SK-N-SH (cell line): ENCODE measurements around the gene ARHGAP26. TPM values are rescaled to one million over a fixed set of nuclear protein-coding genes. Genes with fewer than 3 reads are reported as not detected.

Experiments
- CTCF ChIA-PET: fragments of 300-600, 350-600 bp; formaldehyde crosslinking; extraction: SDS; loops from one replicate; lab custom pipeline; 2021; lab: Yijun Ruan, JAX
- POLR2A ChIA-PET: fragments of 350-600 bp; sonication (Branson Sonifier 250); formaldehyde crosslinking; extraction: SDS; loops from one replicate; lab custom pipeline; 2020; ENCODE audit warnings: antibody characterized with exemption, inconsistent platforms; lab: Yijun Ruan, JAX
- DNase-seq: peaks from one replicate; pipeline ENCODE4 v3.0.0; 2012
- H2AFZ ChIP-seq: fragments of 200-600 bp; sonication (generic); 2 replicates; pipeline ENCODE4 v1.8.1; 2016; ENCODE audit warnings: antibody characterized with exemption, mild to moderate bottlenecking, low read depth
- H3F3A ChIP-seq: fragments of 200-600 bp; sonication (generic); replicated peaks from 2 replicates; pipeline ENCODE3; 2016; ENCODE audit warnings: antibody characterized with exemption, mild to moderate bottlenecking; ENCODE audit not compliant: insufficient read depth
- H3K27ac ChIP-seq, 2 experiments: fragments of 200-500 bp in 1 of 2; fragments of 200-600 bp in 1 of 2; sonication (Bioruptor generic) in 1 of 2; sonication (generic), shearing (Covaris generic) in 1 of 2; 2 replicates each; pipeline versions ENCODE4 v1.5.1 to v1.6.1; 2014 to 2016; ENCODE audit warnings: low read depth in 2 of 2, inconsistent platforms in 1 of 2, low read length in 1 of 2, mild to moderate bottlenecking in 1 of 2, mixed read lengths in 1 of 2
- H3K27me3 ChIP-seq: fragments of 200-600 bp; sonication (generic), shearing (Covaris generic); 2 replicates; pipeline ENCODE4 v1.6.1; 2016; ENCODE audit warnings: mixed run types; ENCODE audit not compliant: insufficient read depth
- H3K36me3 ChIP-seq, 2 experiments: fragments of 200-500 bp in 1 of 2; fragments of 200-600 bp in 1 of 2; sonication (Bioruptor generic) in 1 of 2; sonication (generic) in 1 of 2; replicated peaks in 1 of 2; 2 replicates each; pipeline versions ENCODE3 to v1.5.1; 2014 to 2016; ENCODE audit warnings: low read length in 1 of 2, mild to moderate bottlenecking in 1 of 2; ENCODE audit not compliant: insufficient read depth in 2 of 2, control insufficient read depth in 1 of 2
- H3K4me1 ChIP-seq, 2 experiments: fragments of 200-500 bp in 1 of 2; fragments of 200-600 bp in 1 of 2; sonication (Bioruptor generic) in 1 of 2; sonication (generic), shearing (Covaris generic) in 1 of 2; 2 replicates each; pipeline versions ENCODE4 v1.5.1 to v1.6.1; 2014 to 2016; ENCODE audit warnings: low read depth in 1 of 2, low read length in 1 of 2, mixed run types in 1 of 2; ENCODE audit not compliant: insufficient read depth in 2 of 2, control insufficient read depth in 1 of 2
- H3K4me2 ChIP-seq: fragments of 200-600 bp; sonication (generic), shearing (Covaris generic); 2 replicates; pipeline ENCODE4 v1.6.1; 2017; ENCODE audit warnings: mixed run types
- H3K4me3 ChIP-seq, 2 experiments: fragments of 200-500 bp in 1 of 2; fragments of 200-600 bp in 1 of 2; sonication (Bioruptor generic) in 1 of 2; sonication (generic), shearing (Covaris generic) in 1 of 2; 2 replicates each; pipeline versions ENCODE4 v1.5.1 to v1.8.1; 2014 to 2016; ENCODE audit warnings: low read depth in 2 of 2, inconsistent platforms in 1 of 2, low read length in 1 of 2, mild to moderate bottlenecking in 1 of 2, mixed read lengths in 1 of 2, moderate library complexity in 1 of 2
- H3K79me2 ChIP-seq: fragments of 200-600 bp; sonication (generic); 2 replicates; pipeline ENCODE4 v1.8.1; 2017; ENCODE audit warnings: mild to moderate bottlenecking; ENCODE audit not compliant: insufficient read depth
- H3K9ac ChIP-seq: fragments of 200-600 bp; sonication (generic); 2 replicates; pipeline ENCODE4 v1.6.1; 2017; ENCODE audit warnings: mixed run types
- H3K9me2 ChIP-seq: fragments of 200-600 bp; sonication (generic); 2 replicates; pipeline ENCODE4 v1.6.1; 2017; ENCODE audit warnings: mixed run types
- H3K9me3 ChIP-seq: fragments of 200-600 bp; sonication (generic); 2 replicates; pipeline ENCODE4 v1.6.1; 2017; ENCODE audit warnings: mixed run types, mild to moderate bottlenecking, moderate library complexity
- H4K20me1 ChIP-seq: fragments of 200-600 bp; sonication (generic); 2 replicates; pipeline ENCODE4 v1.6.1; 2017; ENCODE audit warnings: mild to moderate bottlenecking, mixed run types; ENCODE audit not compliant: insufficient read depth
- CHD2 ChIP-seq: fragments of 150-350 bp; IDR thresholded peaks from 2 replicates; pipeline ENCODE4 v1.6.1; 2018; ENCODE audit warnings: low read length; ENCODE audit not compliant: partially characterized antibody
- CTCF ChIP-seq: fragments of 200-600 bp; sonication (generic); IDR thresholded peaks from 2 replicates; pipeline ENCODE4 v1.6.1; 2017; ENCODE audit warnings: antibody characterized with exemption, mild to moderate bottlenecking, moderate library complexity
- EP300 ChIP-seq, 2 experiments: IDR thresholded peaks; 2 replicates each; pipeline versions ENCODE4 v1.4.0 to v1.6.1; 2012; ENCODE audit warnings: borderline replicate concordance in 1 of 2, low read depth in 1 of 2, low read length in 1 of 2
- FOXM1 ChIP-seq: IDR thresholded peaks from 2 replicates; pipeline ENCODE4 v1.4.0; 2012; ENCODE audit warnings: low read depth, mild to moderate bottlenecking
- JUND ChIP-seq: IDR thresholded peaks from 2 replicates; pipeline ENCODE4 v1.4.0; 2012
- NFIC ChIP-seq: IDR thresholded peaks from 2 replicates; pipeline ENCODE4 v1.4.0; 2012; ENCODE audit warnings: borderline replicate concordance
- NRF1 ChIP-seq: IDR thresholded peaks from 2 replicates; pipeline ENCODE4 v1.6.1; 2012; ENCODE audit warnings: low read depth, mild to moderate bottlenecking, low read length
- PBX3 ChIP-seq: IDR thresholded peaks from 2 replicates; pipeline ENCODE4; 2012
- POLR2AphosphoS5 ChIP-seq: IDR thresholded peaks from 2 replicates; pipeline ENCODE4 v1.6.1; 2012; ENCODE audit warnings: low read depth, low read length
- RAD21 ChIP-seq: IDR thresholded peaks from 2 replicates; pipeline ENCODE4 v1.6.1; 2012; ENCODE audit warnings: mild to moderate bottlenecking, low read length
- RFX5 ChIP-seq: IDR thresholded peaks from 2 replicates; pipeline ENCODE4 v1.6.1; 2012; ENCODE audit warnings: mild to moderate bottlenecking, improper control_type of control experiment, low read length
- SMC3 ChIP-seq: IDR thresholded peaks from 2 replicates; pipeline ENCODE4 v1.6.1; 2012; ENCODE audit warnings: low read depth, low read length, improper control_type of control experiment
- TAF1 ChIP-seq: IDR thresholded peaks from 2 replicates; pipeline ENCODE4 v1.6.1; 2012; ENCODE audit warnings: low read depth, mild to moderate bottlenecking, low read length, moderate library complexity, borderline replicate concordance
- TEAD4 ChIP-seq: IDR thresholded peaks from 2 replicates; pipeline ENCODE4 v1.4.0; 2012; ENCODE audit warnings: mild to moderate bottlenecking, borderline replicate concordance; ENCODE audit not compliant: insufficient read depth
- USF2 ChIP-seq: fragments of 150-350 bp; IDR thresholded peaks from 2 replicates; pipeline ENCODE4 v1.6.1; 2017; ENCODE audit warnings: antibody characterized with exemption, low read length, low read depth, borderline replicate concordance
- WGBS: methylation state at CpG from one replicate; pipeline ENCODE4 v1.1.6; 2017; ENCODE audit warnings: low lambda C conversion rate; 5-methylcytosine and 5-hydroxymethylcytosine counted together
- polyA plus RNA-seq, 3 experiments: library from polyadenylated mRNA; depleted of rRNA; stranded (reverse); fragments of >200 nt; gene quantifications; 2 replicates each; pipeline ENCODE4 v1.2.3, GENCODE V29; 2012
- TF ChIP-seq, protein P1 (sequence below): IDR thresholded peaks from 2 replicates; pipeline ENCODE4 v1.4.0; 2012; ENCODE audit warnings: low read depth, borderline replicate concordance
- TF ChIP-seq, protein P2 (sequence below): IDR thresholded peaks from 2 replicates; pipeline ENCODE4 v1.6.1; 2012; ENCODE audit warnings: mild to moderate bottlenecking, low read depth, low read length, moderate library complexity

ARHGAP26 gene
- polyA plus RNA-seq, 1 of the 3 experiments (the other 2 are of a cell fraction) = 6.1 TPM

DNA sequence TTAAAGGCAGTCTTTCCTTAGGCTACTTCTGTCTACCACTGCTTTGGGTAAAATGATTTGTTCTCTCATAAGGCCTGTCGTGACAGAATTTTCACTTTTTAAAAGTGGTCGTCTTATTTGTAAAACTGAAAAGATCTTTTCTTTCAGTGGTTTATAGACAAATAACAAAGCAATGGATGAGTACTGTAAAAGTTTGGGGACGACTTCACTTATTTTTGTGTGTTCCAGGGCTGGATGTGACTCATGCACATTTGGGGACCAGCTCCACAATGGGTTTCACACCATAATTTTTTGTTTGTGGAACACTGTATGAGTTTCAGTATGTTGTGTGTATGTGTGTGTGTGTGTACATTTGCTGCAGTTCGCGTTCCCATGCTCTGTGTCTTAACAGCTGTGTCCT is 53.6 kb downstream of the ARHGAP26 start (continued):
- TF ChIP-seq PBX3 = no peak
- TF ChIP-seq RAD21 = no peak
- TF ChIP-seq, all 33 proteins: peak for 0

- Histone ChIP-seq H3K9me3 (no peaks in the 10 kb centered on the region), H3K9ac (no peak overlapping the region), H3K4me2 (no peak overlapping the region), H3K27ac (no peak overlapping the region; a peak in 2 of 4 replicates), H2AFZ (no peak overlapping the region), H3K9me2 (no peaks in the 10 kb centered on the region), H3K4me1 (peaks cover 56 to 76% of the 10 kb centered on the region in 2 experiments), H4K20me1 (no peaks in the 10 kb centered on the region), H3K79me2 (peaks cover 6% of the 10 kb centered on the region), H3K36me3 (no peaks in the 10 kb centered on the region), H3F3A (peaks cover 52% of the 10 kb centered on the region), H3K4me3 (no peak overlapping the region), H3K27me3 (no peaks in the 10 kb centered on the region)
- no peak for DNase-seq
- WGBS = no CpG with 5 or more reads among the region's 2 CpGs
- TF ChIP-seq CTCF (no peak), POLR2AphosphoS5 (no peak), NFIC (no peak), TEAD4 (no peak), RFX5 (no peak), JUND (no peak), NRF1 (no peak), USF2 (no peak), CHD2 (no peak), EP300 (IDR thresholded peaks at IDR 0.05; ENCODE audit: borderline replicate concordance in 1 of 2, low read depth in 1 of 2, low read length in 1 of 2) (no peak), SMC3 (no peak), TAF1 (no peak), FOXM1 (no peak)
- TF ChIP-seq, protein P1, sequence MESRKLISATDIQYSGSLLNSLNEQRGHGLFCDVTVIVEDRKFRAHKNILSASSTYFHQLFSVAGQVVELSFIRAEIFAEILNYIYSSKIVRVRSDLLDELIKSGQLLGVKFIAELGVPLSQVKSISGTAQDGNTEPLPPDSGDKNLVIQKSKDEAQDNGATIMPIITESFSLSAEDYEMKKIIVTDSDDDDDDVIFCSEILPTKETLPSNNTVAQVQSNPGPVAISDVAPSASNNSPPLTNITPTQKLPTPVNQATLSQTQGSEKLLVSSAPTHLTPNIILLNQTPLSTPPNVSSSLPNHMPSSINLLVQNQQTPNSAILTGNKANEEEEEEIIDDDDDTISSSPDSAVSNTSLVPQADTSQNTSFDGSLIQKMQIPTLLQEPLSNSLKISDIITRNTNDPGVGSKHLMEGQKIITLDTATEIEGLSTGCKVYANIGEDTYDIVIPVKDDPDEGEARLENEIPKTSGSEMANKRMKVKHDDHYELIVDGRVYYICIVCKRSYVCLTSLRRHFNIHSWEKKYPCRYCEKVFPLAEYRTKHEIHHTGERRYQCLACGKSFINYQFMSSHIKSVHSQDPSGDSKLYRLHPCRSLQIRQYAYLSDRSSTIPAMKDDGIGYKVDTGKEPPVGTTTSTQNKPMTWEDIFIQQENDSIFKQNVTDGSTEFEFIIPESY = no peak
- TF ChIP-seq, protein P2, sequence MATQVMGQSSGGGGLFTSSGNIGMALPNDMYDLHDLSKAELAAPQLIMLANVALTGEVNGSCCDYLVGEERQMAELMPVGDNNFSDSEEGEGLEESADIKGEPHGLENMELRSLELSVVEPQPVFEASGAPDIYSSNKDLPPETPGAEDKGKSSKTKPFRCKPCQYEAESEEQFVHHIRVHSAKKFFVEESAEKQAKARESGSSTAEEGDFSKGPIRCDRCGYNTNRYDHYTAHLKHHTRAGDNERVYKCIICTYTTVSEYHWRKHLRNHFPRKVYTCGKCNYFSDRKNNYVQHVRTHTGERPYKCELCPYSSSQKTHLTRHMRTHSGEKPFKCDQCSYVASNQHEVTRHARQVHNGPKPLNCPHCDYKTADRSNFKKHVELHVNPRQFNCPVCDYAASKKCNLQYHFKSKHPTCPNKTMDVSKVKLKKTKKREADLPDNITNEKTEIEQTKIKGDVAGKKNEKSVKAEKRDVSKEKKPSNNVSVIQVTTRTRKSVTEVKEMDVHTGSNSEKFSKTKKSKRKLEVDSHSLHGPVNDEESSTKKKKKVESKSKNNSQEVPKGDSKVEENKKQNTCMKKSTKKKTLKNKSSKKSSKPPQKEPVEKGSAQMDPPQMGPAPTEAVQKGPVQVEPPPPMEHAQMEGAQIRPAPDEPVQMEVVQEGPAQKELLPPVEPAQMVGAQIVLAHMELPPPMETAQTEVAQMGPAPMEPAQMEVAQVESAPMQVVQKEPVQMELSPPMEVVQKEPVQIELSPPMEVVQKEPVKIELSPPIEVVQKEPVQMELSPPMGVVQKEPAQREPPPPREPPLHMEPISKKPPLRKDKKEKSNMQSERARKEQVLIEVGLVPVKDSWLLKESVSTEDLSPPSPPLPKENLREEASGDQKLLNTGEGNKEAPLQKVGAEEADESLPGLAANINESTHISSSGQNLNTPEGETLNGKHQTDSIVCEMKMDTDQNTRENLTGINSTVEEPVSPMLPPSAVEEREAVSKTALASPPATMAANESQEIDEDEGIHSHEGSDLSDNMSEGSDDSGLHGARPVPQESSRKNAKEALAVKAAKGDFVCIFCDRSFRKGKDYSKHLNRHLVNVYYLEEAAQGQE = no peak
- ChIA-PET POLR2A (no interaction called here), CTCF (interaction anchor here (0.6 to 1.0 kb wide), 3 partner anchors 9 to 64 kb away, joined by 3 to 5 read pairs (median 3); no protein-coding TSS in a partner anchor)
These were observed 54.2 kb downstream of the ARHGAP26 start for GRCh38 chr5:142824391-142824790.
